ENCODE measurements around the gene QSER1.

Gene QSER1

DNA sequence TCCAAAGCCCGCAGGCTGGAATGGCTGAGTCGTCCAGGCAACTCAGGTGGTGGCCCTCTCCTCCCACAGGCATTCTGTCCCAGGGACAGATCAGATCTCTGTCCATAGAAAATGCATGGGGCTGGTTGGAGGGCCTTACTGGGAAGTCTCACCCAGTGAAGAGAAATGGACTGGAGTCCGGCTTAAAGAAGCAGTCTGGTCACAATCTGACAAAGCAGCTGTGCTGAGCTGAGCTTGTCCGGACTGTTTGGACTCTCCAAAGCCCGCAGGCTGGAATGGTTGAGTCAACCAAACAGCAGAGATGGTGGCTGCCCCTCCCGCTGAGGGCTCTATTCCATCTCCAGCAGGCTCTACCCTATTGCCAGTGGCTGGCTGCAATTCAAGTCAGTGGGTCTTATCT lies 108.7 kb downstream of the QSER1 start:
- H3K27me3 ChIP-seq (ENCODE audit: control insufficient read depth, low read length): 0 out of 2 replicates have a peak, but pooled peaks cover 4% of the 10 kb centered on the region
- no peaks in the 10 kb centered on the region for H3K4me1 ChIP-seq (ENCODE audit: control insufficient read depth, low read length)
- H3K9me3 ChIP-seq (ENCODE audit: control insufficient read depth, insufficient read depth, low read length): no peaks in the 10 kb centered on the region
- no peaks in the 10 kb centered on the region for H3K9me2 ChIP-seq (replicated peaks; ENCODE audit: control insufficient read depth, low read length)
- H4K20me1 ChIP-seq (ENCODE audit: control insufficient read depth, insufficient read depth, low read depth, low read length): no peaks in the 10 kb centered on the region
- TF ChIP-seq, protein P1, sequence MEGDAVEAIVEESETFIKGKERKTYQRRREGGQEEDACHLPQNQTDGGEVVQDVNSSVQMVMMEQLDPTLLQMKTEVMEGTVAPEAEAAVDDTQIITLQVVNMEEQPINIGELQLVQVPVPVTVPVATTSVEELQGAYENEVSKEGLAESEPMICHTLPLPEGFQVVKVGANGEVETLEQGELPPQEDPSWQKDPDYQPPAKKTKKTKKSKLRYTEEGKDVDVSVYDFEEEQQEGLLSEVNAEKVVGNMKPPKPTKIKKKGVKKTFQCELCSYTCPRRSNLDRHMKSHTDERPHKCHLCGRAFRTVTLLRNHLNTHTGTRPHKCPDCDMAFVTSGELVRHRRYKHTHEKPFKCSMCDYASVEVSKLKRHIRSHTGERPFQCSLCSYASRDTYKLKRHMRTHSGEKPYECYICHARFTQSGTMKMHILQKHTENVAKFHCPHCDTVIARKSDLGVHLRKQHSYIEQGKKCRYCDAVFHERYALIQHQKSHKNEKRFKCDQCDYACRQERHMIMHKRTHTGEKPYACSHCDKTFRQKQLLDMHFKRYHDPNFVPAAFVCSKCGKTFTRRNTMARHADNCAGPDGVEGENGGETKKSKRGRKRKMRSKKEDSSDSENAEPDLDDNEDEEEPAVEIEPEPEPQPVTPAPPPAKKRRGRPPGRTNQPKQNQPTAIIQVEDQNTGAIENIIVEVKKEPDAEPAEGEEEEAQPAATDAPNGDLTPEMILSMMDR (IDR thresholded peaks at IDR 0.05; ENCODE audit: low read depth, low read length, poor library complexity, severe bottlenecking): no peak
- TF ChIP-seq EZH2phosphoT487 (IDR thresholded peaks at IDR 0.05; ENCODE audit: borderline replicate concordance, low read length): no peak
- H3K4me2 ChIP-seq (ENCODE audit: low read length): no peak overlapping the region
- H3F3A ChIP-seq (ENCODE audit: control insufficient read depth, insufficient read depth): no peaks in the 10 kb centered on the region
- no peaks in the 10 kb centered on the region for H3K79me2 ChIP-seq (ENCODE audit: control insufficient read depth, low read length)
- no peak overlapping the region for H3K4me3 ChIP-seq (ENCODE audit: low read length)
- no peak overlapping the region for H3K27ac ChIP-seq (ENCODE audit: low read depth, low read length)
- H3K36me3 ChIP-seq (ENCODE audit: control insufficient read depth, low read length): no peaks in the 10 kb centered on the region

DNA sequence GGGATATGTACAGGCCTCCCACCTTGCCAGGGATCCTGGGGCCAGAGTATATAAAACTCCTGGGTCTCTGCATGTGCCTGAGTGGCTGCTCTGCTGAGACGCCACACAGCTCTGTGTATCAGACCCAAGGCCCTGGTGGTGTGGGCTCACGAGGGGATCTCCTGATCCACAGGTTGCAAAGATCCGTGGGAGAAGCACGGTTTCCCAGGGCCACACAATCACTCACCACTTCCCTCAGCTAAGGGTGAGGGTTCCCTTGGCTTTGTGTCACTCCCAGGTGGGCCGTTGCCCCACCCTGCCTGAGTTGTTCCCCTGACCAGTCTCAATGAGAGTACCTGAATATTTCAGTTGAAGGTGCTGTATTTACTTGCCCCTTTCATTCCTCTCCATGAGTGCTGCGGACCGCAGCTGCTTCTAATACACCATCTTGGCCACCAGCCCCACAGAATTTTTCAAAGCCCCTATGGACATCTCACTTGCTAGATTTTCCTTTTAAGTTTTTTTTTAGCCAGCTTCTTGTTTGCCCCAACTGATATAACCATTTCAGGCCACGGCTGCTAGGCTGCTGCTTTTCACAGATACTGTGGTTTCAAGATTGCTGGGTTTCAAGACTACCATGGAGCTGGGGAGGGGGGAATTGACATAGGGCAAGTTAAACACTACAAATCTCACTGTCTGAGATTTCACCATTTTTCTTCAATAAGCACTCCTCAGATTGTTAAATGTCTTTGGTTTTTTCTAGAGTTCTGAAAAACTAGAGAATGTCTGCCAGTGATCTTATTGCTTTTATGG lies 109.3 kb downstream of the QSER1 start:
- no peaks in the 10 kb centered on the region for H3K79me2 ChIP-seq (ENCODE audit: control insufficient read depth, low read length)

GRCh38 chr11:33005175-33005574 lies 112.6 kb downstream of the QSER1 start:
- no peak overlapping the region for H3K4me2 ChIP-seq (ENCODE audit: low read length)
- no peaks in the 10 kb centered on the region for H3K79me2 ChIP-seq (ENCODE audit: control insufficient read depth, low read length)
- no peaks in the 10 kb centered on the region for H3K9me2 ChIP-seq (replicated peaks; ENCODE audit: control insufficient read depth, low read length)

More for the DNA sequence above, 109.3 kb downstream of the QSER1 start:
- H3K4me2 ChIP-seq (ENCODE audit: low read length): no peak overlapping the region
- 0 out of 2 replicates have a peak, but pooled peaks cover under 1% of the 10 kb centered on the region for H3K27me3 ChIP-seq (ENCODE audit: control insufficient read depth, low read length)
- TF ChIP-seq, protein P1 (IDR thresholded peaks at IDR 0.05; ENCODE audit: low read depth, low read length, poor library complexity, severe bottlenecking): no peak
- no peak for TF ChIP-seq EZH2phosphoT487 (IDR thresholded peaks at IDR 0.05; ENCODE audit: borderline replicate concordance, low read length)
- H3K27ac ChIP-seq (ENCODE audit: low read depth, low read length): no peak overlapping the region
- no peak overlapping the region for H3K4me3 ChIP-seq (ENCODE audit: low read length)
- no peaks in the 10 kb centered on the region for H3K36me3 ChIP-seq (ENCODE audit: control insufficient read depth, low read length)
- H3K4me1 ChIP-seq (ENCODE audit: control insufficient read depth, low read length): no peaks in the 10 kb centered on the region
- H3F3A ChIP-seq (ENCODE audit: control insufficient read depth, insufficient read depth): no peaks in the 10 kb centered on the region
- no peaks in the 10 kb centered on the region for H3K9me2 ChIP-seq (replicated peaks; ENCODE audit: control insufficient read depth, low read length)
- H3K9me3 ChIP-seq (ENCODE audit: control insufficient read depth, insufficient read depth, low read length): no peaks in the 10 kb centered on the region
- H4K20me1 ChIP-seq (ENCODE audit: control insufficient read depth, insufficient read depth, low read depth, low read length): no peaks in the 10 kb centered on the region

More at GRCh38 chr11:33005175-33005574, 112.6 kb downstream of the QSER1 start:
- Histone ChIP-seq H3K4me1 (ENCODE audit: control insufficient read depth, low read length) (no peaks in the 10 kb centered on the region), H3K27me3 (ENCODE audit: control insufficient read depth, low read length) (no peaks in the 10 kb centered on the region), H3F3A (ENCODE audit: control insufficient read depth, insufficient read depth) (no peaks in the 10 kb centered on the region), H3K4me3 (ENCODE audit: low read length) (no peak overlapping the region), H3K27ac (ENCODE audit: low read depth, low read length) (no peak overlapping the region), H3K9me3 (ENCODE audit: control insufficient read depth, insufficient read depth, low read length) (no peaks in the 10 kb centered on the region), H3K36me3 (ENCODE audit: control insufficient read depth, low read length) (no peaks in the 10 kb centered on the region), H4K20me1 (ENCODE audit: control insufficient read depth, insufficient read depth, low read depth, low read length) (no peaks in the 10 kb centered on the region)
- TF ChIP-seq EZH2phosphoT487 (IDR thresholded peaks at IDR 0.05; ENCODE audit: borderline replicate concordance, low read length): no peak
- TF ChIP-seq, protein P1 (IDR thresholded peaks at IDR 0.05; ENCODE audit: low read depth, low read length, poor library complexity, severe bottlenecking): no peak
